Activated CD4-positive, alpha-beta T cell treated with anti-CD3 and anti-CD28 coated beads, Interleukin-2, amount 10 ng/mL, durations not matched to agents 24 days and 14 days (primary cell): Measurements from ENCODE around the gene PRR36. TPM values are rescaled to one million over a fixed set of nuclear protein-coding genes. Genes with fewer than 3 reads are reported as not detected.
A peak's percentile ranks its signal among the peaks of the same experiment; 100 is the strongest.

Source experiments
- DNase-seq: peaks from one replicate; pipeline ENCODE4 v3.0.0; 2022
- H3K27ac Mint-ChIP-seq: one replicate; pipeline ENCODE4 v1.8.0; 2022; ENCODE audit warnings: mild to moderate bottlenecking, mixed read lengths
- H3K27me3 Mint-ChIP-seq: one replicate; pipeline ENCODE4 v1.8.0; 2022; ENCODE audit warnings: mixed read lengths
- H3K36me3 Mint-ChIP-seq: one replicate; pipeline ENCODE4 v1.8.0; 2022; ENCODE audit warnings: low read depth, mild to moderate bottlenecking, mixed read lengths
- H3K4me1 Mint-ChIP-seq: one replicate; pipeline ENCODE4 v1.8.0; 2021; ENCODE audit warnings: mixed read lengths
- H3K4me3 Mint-ChIP-seq: one replicate; pipeline ENCODE4 v1.8.0; 2022; ENCODE audit warnings: mild to moderate bottlenecking, moderate library complexity, mixed read lengths
- H3K9me3 Mint-ChIP-seq: one replicate; pipeline ENCODE4 v1.8.0; 2021; ENCODE audit warnings: mixed read lengths
- intact Hi-C: fragments of 100-400 bp; cut with micrococcal nuclease; formaldehyde crosslinking; loops from one replicate; pipeline ENCODE4 v1.15.1; 2023
- total RNA-seq: library from RNA; stranded (reverse); gene quantifications from 2 replicates; pipeline ENCODE4 v1.2.3, GENCODE V29; 2022

PRR36 gene
- total RNA-seq, 1 donor from 2014 or later: 0.21 TPM

DNA sequence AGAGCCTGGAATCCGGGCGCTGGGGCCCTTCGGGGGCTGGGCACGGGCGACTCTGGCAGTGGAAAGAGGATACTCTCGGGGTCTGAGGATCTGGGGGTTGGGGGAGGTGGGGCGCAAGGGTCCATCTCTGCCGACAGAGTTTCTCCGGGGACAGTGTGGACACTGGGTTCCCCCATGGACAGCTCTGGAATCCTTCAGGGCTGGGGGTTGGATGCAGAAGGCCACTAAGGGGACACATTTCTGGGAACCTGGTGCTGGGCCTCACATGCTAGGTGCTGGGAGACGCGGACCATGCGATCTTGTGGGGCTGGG is 42.7 kb upstream of the PRR36 start:
- Mint-ChIP-seq H3K4me1 (peaks cover 27% of the 10 kb centered on the region), H3K27ac (peak overlapping the region; percentile 45), H3K4me3 (peak overlapping the region; percentile 85), H3K9me3 (no peaks in the 10 kb centered on the region), H3K36me3 (peaks cover 19% of the 10 kb centered on the region), H3K27me3 (peaks cover 29% of the 10 kb centered on the region)
- intact Hi-C loops: loop anchor here (5.0 kb wide), 1 partner anchor 720 kb away; no protein-coding TSS in a partner anchor
- DNase-seq: no peak

DNA sequence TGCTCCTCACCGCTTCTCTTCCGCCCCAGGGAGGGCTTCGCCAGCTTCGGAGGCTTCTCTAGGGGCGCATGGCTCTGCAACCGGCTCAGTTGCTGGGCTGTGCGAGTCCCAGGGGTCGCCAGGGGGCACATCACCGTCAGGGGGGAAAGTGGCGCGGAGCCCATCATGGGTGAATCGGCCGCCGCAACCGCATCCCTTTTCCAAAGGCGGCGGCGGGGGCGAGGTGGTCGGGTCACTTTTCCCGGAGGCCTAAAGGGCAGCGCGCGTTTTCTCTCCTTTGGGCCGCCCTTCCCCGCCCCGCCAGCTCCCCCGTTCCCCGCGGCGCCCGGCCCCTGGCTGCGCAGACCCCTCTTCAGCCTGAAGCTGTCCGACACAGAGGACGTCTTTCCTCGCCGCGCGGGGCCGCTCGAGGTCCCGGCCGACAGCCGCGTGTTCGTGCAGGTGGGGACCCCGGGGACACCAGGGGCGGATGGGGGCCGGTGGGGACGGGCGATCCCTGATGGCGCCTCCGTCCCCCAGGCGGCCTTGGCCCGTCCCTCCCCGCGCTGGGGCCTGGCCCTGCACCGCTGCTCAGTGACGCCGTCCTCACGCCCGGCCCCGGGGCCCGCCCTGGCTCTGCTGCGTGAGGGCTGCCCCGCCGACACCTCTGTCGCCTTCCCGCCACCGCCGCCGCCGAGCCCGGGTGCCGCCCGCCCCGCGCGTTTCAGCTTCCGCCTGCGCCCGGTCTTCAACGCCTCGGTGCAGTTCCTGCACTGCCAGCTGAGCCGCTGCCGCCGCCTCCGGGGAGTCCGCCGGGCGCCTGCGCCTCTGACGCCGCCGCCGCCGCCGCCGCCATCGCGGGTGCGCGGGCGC is 42.1 kb upstream of the PRR36 start:
- peaks cover 29% of the 10 kb centered on the region for H3K27me3 Mint-ChIP-seq
- intact Hi-C loops: loop anchor here (5.0 kb wide), 1 partner anchor 719 kb away; no protein-coding TSS in a partner anchor
- DNase-seq: peak; percentile 93
- H3K27ac Mint-ChIP-seq: peak overlapping the region; percentile 25
- peak overlapping the region; percentile 85 for H3K4me3 Mint-ChIP-seq
- no peaks in the 10 kb centered on the region for H3K9me3 Mint-ChIP-seq
- H3K36me3 Mint-ChIP-seq: peaks cover 24% of the 10 kb centered on the region
- H3K4me1 Mint-ChIP-seq: peaks cover 24% of the 10 kb centered on the region

DNA sequence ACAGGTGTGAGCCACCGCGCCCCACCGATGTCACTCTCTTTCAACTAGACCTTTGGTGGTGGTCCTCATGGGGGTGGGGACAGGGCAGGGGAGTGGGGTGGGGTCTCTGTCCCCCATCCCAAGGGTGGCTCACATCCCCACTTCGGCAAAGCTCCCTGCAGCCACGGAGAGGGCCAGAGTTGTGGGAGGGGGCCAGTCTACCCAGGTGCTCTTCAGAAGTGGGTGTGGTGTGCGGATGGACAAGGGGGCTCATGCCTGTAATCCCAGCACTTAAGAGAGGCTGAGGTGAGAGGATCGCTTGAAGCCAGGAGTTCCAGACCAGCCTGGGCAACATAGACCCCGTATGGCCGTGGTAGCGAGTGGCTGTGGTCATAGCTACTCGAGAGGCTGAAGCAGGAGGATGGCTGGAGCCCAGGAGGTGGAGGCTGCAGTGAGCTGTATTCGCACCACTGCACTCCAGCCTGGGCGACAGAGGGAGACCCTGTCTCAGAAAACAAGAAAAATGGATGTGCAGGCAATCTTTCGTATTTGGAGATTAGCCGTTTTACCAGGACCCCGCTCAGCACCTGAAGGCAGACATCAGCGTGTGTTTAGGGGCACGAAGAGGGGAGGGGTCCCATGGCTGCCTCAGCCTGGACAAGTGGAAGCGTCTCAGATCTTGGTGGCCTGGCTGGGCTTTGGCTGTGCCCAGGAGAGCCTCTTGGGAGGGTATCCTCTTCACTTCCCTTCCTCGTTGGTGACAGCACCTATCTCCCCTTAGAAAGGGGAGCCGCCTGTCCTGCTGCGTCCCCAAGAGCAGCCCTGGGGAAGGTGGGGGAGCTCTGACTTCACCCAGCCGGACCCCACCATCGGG is 41.3 kb upstream of the PRR36 start:
- intact Hi-C loops: loop anchor here (5.0 kb wide), 1 partner anchor 718 kb away; no protein-coding TSS in a partner anchor
- no peak overlapping the region for H3K27ac Mint-ChIP-seq
- no peak for DNase-seq
- H3K9me3 Mint-ChIP-seq: no peaks in the 10 kb centered on the region
- peaks cover 18% of the 10 kb centered on the region for H3K4me1 Mint-ChIP-seq
- H3K4me3 Mint-ChIP-seq: peak overlapping the region; percentile 85
- H3K27me3 Mint-ChIP-seq: peaks cover 27% of the 10 kb centered on the region
- H3K36me3 Mint-ChIP-seq: peaks cover 26% of the 10 kb centered on the region

GRCh38 chr19:7914598-7915045 is 40.4 kb upstream of the PRR36 start, which contains the start of gene TGFBR3L:
Gene TGFBR3L (plus strand): TSS chr19:7914830.
- H3K4me1 Mint-ChIP-seq: peaks cover 12% of the 10 kb centered on the region
- peak within 1 kb of the TSS; percentile 85 for H3K4me3 Mint-ChIP-seq
- H3K27me3 Mint-ChIP-seq: peaks cover 23% of the 10 kb centered on the region
- H3K27ac Mint-ChIP-seq: no peak within 1 kb of the TSS
- H3K36me3 Mint-ChIP-seq: peaks cover 27% of the 10 kb centered on the region
- DNase-seq: no peak
- H3K9me3 Mint-ChIP-seq: no peaks in the 10 kb centered on the region
- intact Hi-C loops: loop anchor here (5.0 kb wide), 1 partner anchor 717 kb away; no protein-coding TSS in a partner anchor

GRCh38 chr19:7914099-7914498 is 39.9 kb upstream of the PRR36 start:
- Mint-ChIP-seq H3K36me3 (peaks cover 26% of the 10 kb centered on the region), H3K9me3 (no peaks in the 10 kb centered on the region), H3K27me3 (peaks cover 21% of the 10 kb centered on the region), H3K4me1 (peaks cover 10% of the 10 kb centered on the region), H3K4me3 (no peak overlapping the region), H3K27ac (no peak overlapping the region)
- no peak for DNase-seq
- intact Hi-C loops: no loop called here

DNA sequence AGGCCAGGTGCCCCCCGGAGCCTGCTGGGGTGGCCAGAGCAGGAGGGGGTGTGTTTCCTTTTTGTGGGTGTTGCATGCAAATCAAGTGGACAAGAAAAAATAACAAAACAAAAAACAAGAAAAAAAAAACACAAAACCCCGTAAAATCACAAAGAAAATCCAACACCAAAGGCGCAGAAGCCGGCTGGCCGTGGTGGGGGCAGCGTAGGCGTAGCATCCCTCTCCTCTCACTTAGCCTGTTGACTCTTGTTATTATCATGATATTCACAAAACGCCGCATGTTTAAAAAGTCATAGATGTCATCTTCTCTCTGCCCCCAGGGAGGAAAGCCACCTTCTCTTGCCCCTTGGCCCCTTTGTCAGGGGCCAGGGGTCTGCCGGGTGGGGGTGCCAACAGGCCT is 39.5 kb upstream of the PRR36 start:
- H3K4me1 Mint-ChIP-seq: peaks cover 10% of the 10 kb centered on the region
- H3K27me3 Mint-ChIP-seq: peaks cover 21% of the 10 kb centered on the region
- H3K36me3 Mint-ChIP-seq: peaks cover 26% of the 10 kb centered on the region
- no peak overlapping the region for H3K27ac Mint-ChIP-seq
- H3K4me3 Mint-ChIP-seq: no peak overlapping the region
- intact Hi-C loops: no loop called here
- H3K9me3 Mint-ChIP-seq: no peaks in the 10 kb centered on the region
- no peak for DNase-seq

GRCh38 chr19:7912697-7913564 is 38.7 kb upstream of the PRR36 start:
- H3K36me3 Mint-ChIP-seq: peaks cover 26% of the 10 kb centered on the region
- intact Hi-C loops: no loop called here
- H3K27ac Mint-ChIP-seq: no peak overlapping the region
- H3K4me3 Mint-ChIP-seq: no peak overlapping the region
- H3K9me3 Mint-ChIP-seq: no peaks in the 10 kb centered on the region
- no peak for DNase-seq
- peaks cover 16% of the 10 kb centered on the region for H3K27me3 Mint-ChIP-seq
- peaks cover 7% of the 10 kb centered on the region for H3K4me1 Mint-ChIP-seq

- Mint-ChIP-seq H3K27ac (no peak overlapping the region), H3K36me3 (peaks cover 30% of the 10 kb centered on the region), H3K27me3 (peaks cover 14% of the 10 kb centered on the region), H3K4me1 (peaks cover 7% of the 10 kb centered on the region), H3K9me3 (no peaks in the 10 kb centered on the region), H3K4me3 (no peak overlapping the region)
- no peak for DNase-seq
- intact Hi-C loops: no loop called here
These were observed 38.0 kb upstream of the PRR36 start for GRCh38 chr19:7912144-7912696.

DNA sequence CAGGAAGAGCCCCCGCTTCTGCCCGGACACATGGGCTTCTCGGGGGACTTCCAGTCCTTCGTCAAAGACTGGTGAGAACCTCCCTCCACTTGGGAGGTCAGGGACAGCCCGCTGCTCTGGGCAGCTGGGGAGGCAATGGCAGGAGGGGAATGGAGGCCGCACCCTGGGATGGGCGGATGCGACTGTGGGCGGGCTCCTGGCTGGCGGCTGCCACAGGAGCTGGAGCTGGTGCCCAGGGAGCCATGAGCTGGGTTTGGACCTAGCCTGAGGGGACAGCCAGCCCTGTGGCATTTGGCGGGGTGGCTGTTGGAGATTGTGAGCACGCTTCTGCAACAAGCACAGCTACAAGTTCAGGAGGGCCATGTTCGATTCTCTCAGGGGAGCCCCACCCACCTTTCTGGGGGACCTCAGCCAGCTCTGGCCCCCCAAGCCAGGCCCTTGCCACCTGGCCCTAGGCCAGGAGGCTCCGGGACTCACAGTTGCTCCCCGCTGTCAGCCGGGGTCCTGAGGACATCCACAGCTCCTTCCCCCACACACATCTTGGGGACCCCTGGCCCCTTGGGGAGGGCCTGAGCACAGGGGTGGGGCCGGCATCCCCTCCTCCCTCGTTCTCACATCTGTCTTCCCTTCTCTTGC is 37.4 kb upstream of the PRR36 start:
- H3K4me3 Mint-ChIP-seq: no peak overlapping the region
- peaks cover 30% of the 10 kb centered on the region for H3K36me3 Mint-ChIP-seq
- H3K27me3 Mint-ChIP-seq: peaks cover 11% of the 10 kb centered on the region
- peak overlapping the region; percentile 62 for H3K27ac Mint-ChIP-seq
- H3K4me1 Mint-ChIP-seq: peaks cover 7% of the 10 kb centered on the region
- no peaks in the 10 kb centered on the region for H3K9me3 Mint-ChIP-seq
- no peak for DNase-seq
- intact Hi-C loops: no loop called here

- Mint-ChIP-seq H3K4me1 (peaks cover 8% of the 10 kb centered on the region), H3K4me3 (no peak overlapping the region), H3K36me3 (peaks cover 33% of the 10 kb centered on the region), H3K27me3 (peaks cover 6% of the 10 kb centered on the region), H3K27ac (no peak overlapping the region), H3K9me3 (no peaks in the 10 kb centered on the region)
- intact Hi-C loops: no loop called here
- no peak for DNase-seq
These were observed 36.4 kb upstream of the PRR36 start for GRCh38 chr19:7910321-7911161.

DNA sequence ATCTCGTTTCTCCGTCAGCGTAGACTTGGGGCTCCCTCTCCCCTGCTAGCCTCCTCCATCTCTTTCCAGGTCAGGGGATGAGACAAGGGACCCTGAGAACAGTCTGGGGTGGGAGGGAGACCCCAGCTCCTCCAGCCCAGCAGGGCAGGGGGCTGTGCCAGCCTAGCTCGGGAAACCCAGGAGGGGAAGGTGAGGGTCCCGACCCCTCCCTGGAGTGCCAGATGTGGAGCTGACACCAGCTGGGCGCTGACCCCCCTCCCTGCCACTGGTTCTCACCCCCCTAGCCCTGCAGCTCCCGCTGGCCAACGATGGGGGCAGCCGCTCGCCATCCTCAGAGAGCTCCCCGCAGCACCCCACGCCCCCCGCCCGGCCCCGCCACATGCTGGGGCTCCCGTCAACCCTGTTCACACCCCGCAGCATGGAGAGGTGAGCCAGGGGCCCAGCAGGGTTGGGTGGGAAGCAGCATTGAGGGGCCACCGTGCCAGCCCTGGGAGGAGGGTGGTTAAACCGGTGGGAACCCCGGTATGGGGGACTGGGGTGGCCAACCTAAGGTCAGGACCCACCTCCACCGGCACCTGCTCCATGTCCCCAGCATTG is 35.4 kb upstream of the PRR36 start:
- peaks cover 13% of the 10 kb centered on the region for H3K4me1 Mint-ChIP-seq
- no peaks in the 10 kb centered on the region for H3K9me3 Mint-ChIP-seq
- peaks cover 37% of the 10 kb centered on the region for H3K36me3 Mint-ChIP-seq
- intact Hi-C loops: no loop called here
- no peaks in the 10 kb centered on the region for H3K27me3 Mint-ChIP-seq
- H3K4me3 Mint-ChIP-seq: no peak overlapping the region
- DNase-seq: no peak
- H3K27ac Mint-ChIP-seq: no peak overlapping the region
